HG02763 (cell line): ENCODE data around the gene BUD23.
"Not testable (repeated sequence)": the region's sequence is repeated elsewhere in the genome, so short reads cannot be mapped to it uniquely, and the experiment has no call there.

Experiments
- ATAC-seq: cut with Tn5 transposase; IDR thresholded peaks from one replicate; pipeline ENCODE4 v1.9.1; 2021; ENCODE audit warnings: mild to moderate bottlenecking, moderate library complexity; ENCODE audit not compliant: unreplicated experiment

The BUD23 gene

DNA sequence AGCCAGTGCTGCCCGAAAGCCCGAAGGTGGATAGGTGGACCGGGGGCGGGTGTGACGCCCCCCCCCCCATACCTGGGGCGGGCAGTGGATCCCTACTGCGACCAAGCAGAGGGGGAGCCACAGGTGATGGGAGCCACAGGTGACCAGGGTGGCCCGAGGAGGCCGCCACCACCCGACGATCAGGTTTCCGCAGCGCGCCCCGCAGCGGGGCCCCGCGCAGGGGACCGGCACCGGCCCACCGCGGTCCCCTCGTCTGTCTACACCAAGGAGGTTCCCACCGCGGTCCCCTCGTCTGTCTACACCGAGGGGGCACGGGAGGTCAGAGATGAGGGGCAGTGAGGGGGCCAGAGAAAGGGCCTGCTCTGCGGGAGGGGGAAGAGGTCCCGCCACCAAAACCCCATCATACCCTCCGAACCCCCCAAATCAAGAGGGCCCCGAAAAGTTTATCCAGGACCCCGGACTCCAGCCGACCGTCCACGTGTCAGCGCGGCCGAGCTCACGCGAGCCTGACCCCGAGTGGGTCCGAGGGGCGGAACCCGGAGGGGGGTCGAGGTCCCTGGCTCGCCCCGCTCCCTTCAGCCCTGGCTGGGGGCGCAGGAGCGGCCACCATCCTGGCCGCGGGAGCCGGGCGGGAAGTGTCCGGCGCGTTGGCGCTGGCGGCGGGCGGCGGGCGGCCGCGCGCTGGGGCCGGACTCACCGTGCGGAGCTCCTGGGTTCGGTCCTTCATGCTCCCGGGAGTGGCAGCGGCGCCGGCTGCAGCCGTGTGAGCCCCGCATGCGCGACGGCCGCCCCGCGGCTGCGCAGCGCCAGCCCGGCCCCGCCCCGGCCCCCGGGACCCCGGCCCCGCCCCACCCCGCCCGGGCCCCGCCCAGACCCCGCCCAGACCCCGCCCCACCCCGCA is 35.8 kb downstream of the BUD23 start, which contains the start of gene STX1A:
TSS of gene STX1A (minus strand) at position 765 of the 901 bp plus-strand sequence. CDS start at position 727, 38 bp downstream.
- ATAC-seq: peak; percentile 61

DNA sequence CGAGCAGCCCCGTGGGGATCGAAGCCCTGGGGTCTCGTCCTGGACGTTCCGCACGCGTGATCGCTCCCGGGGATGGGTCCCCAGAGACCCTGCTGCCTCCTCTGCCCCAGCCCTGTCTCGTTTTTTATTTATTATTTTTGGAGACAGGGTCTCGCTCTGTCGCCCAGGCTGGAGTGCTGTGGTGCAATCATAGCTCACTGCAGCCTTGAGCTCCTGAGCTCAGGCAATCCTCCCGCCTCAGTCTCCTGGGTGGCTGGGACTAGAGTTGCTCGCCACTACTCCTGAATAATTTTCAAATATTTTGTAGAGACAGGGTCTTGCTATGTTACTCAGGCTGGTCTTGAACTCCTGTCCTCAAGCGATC is 36.4 kb downstream of the BUD23 start:
- no peak for ATAC-seq

DNA sequence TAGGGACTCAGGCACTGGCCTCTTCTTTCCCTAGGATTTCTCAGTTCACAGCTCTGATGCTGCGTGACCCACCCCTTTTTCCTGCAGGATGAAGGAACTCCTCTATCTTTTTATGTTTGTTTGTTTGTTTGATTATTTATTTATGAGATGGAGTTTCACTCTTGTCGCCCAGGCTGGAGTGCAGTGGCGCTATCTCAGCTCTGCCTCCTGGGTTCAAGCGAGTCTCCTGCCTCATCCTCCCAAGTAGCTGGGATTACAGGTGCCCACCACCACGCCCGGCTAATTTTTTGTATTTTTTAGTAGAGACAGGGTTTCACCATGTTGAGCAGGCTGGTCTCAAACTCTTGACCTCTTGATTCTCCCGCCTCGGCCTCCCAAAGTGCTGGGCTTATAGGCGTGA is 37.0 kb downstream of the BUD23 start:
- ATAC-seq: not testable (repeated sequence)

DNA sequence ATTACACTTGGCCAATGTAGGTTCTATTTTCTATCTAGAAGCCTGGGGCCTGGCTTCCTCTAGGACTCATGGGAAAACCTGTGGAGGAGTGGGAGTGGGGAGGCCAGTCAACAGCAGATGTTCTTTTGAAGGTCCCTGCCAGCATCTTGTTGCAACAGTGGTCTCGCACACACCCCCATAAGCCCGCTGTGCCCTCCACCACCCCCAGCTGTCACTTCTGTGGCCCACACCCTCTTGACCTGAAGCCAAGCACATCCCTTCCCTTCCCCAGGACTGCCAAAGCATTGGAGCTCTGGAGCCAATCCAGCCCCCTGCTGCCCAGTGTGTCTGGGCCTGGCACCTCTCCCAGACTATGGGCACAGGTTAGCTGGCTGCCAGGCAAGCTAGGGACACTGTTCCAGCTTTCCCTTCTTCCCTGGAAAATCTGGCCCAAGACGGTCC is 38.0 kb downstream of the BUD23 start:
- no peak for ATAC-seq

DNA sequence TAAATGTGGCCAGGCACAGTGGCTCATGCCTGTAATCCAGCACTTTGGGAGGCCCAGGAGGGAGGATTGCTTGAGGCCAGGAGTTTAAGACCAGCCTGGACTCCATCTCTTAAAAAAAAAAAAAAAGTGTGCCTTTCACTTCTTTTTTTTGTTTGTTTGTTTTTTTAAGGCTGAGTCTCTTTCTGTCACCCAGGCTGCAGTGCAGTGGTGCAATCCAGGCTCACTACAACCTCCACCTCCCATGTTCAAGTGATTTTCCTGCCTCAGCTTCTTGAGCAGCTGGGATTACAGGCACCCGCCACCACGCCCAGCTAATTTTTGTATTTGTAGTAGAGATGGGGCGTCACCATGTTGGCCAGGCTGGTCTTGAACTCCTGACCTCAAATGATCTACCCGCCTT is 38.8 kb downstream of the BUD23 start:
- not testable (repeated sequence) for ATAC-seq

DNA sequence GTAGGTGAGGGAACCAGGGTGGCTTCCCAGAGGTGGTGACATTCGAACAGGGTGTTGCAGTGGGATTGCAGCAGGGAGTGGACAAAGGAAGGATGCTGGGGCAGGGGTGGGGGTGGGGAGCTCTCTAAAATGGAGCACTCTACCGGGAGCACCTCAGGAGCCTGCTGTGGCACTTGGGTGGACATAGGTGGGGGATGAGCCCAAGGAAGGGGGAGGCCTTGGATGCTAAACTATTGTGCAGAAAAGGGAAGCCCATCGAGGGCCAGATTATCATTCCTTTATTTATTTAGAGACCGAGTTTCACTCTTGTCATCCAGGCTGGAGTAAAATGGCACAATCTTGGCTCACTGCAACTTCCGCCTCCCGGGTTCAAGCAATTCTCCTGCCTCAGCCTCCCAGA is 39.4 kb downstream of the BUD23 start:
- ATAC-seq: no peak

DNA sequence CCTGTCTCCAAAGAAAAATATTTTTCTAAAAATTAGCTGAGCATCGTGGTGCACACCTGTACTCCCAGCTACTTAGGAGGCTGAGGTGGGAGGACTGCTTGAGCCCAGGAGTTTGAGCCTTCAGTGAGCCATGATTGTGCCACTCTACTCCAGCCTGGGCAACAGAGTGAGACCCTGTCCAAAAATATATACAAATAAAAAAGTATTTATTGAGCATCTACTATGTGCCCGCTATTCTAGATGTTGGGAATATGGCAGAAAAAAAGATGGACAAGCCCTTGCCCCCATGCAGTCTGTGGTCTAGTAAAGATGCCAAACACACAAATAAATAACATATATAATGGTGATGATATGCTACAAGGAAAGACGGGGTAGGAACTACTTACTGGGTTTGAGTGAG is 40.4 kb downstream of the BUD23 start:
- no peak for ATAC-seq

DNA sequence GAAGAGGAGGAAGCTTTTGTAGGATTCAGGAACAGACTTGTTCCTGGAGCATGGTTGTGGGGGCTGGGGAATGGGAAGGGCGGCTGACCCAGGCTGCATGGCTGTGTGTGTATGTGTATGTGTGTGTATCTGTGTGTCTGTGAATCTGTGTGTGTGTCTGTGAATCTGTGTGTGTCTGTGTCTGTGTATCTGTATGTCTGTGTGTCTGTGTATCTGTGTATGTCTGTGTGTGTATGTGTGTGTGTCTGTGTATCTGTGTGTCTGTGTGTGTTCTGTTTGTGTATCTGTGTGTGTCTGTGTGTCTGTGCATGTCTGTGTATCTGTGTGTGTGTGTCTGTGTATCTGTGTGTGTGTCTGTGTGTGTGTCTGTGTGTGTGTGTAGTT is 42.7 kb downstream of the BUD23 start:
- peak; percentile 29 for ATAC-seq

DNA sequence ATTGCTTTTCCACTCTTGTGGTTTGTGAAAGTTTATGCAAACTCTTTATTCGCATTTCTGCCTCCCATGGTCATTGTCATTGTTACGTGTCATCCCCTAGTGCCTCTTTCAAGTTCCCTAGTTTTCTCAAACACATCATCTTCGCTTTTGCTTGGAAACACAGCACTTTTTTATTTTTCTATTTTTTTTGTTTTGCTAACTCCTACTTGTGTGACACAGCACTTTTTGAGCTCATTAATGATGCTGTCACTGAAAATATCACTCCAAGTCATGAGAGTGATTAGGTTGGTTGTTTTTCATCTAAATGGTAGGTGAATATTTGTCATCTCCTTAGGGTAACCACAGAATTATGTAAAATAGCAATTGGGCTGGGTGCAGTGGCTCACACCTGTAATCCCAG is 44.6 kb downstream of the BUD23 start:
- ATAC-seq: no peak

DNA sequence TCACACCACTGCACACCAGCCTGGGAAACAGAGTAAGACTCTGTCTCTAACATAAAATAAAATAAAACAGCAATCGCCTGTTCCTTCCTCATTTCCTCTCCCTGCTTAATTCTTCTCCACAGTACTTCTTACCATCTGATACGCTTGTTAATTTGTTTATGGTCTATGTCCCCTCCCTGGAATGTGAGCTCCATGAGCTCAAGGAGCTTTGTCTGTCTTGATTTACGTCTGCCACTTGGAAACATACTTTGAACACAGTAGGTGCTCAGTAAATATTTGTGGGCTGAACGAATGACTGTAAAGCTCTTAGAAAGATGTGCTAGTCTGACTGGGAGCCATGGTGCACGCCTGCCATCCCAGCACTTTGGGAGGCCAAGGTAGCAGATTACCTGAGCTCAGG is 45.2 kb downstream of the BUD23 start:
- no peak for ATAC-seq

DNA sequence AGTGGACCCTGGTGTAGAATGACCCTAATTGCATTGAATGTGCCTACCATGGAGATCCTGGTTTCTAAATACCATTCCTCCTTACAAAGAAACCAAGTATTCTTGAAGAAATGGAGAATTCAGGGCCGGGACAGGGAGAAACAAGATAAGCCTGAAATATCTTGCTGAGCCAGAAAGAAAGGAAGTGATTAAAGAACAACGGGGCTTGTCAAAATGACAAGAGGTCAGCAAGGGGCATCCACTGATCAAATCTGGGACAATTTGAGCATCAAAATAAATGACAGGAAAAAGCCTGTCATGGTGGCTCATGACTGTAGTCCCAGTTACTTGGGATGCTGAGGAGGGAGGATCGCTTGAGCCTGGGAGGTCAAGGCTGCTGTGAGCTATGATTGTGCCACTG is 47.1 kb downstream of the BUD23 start:
- no peak for ATAC-seq

DNA sequence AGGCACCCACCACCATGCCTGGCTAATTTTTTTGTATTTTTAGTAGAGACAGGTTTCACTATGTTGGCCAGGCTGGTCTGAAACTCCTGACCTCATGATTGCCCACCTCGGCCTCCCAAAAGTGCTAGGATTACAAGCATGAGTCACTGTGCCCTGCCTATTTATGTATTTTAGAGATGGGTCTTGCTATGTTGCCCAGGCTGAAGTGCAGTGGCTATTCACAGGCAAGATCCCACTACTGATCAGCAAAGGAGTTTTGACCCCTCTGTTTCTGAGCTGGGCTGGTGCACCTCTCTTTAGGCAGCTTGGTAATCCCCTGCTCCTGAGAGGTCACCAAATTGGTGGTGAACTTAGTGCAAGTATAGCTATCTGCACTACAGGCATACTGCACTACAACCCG is 49.0 kb downstream of the BUD23 start:
- no peak for ATAC-seq

DNA sequence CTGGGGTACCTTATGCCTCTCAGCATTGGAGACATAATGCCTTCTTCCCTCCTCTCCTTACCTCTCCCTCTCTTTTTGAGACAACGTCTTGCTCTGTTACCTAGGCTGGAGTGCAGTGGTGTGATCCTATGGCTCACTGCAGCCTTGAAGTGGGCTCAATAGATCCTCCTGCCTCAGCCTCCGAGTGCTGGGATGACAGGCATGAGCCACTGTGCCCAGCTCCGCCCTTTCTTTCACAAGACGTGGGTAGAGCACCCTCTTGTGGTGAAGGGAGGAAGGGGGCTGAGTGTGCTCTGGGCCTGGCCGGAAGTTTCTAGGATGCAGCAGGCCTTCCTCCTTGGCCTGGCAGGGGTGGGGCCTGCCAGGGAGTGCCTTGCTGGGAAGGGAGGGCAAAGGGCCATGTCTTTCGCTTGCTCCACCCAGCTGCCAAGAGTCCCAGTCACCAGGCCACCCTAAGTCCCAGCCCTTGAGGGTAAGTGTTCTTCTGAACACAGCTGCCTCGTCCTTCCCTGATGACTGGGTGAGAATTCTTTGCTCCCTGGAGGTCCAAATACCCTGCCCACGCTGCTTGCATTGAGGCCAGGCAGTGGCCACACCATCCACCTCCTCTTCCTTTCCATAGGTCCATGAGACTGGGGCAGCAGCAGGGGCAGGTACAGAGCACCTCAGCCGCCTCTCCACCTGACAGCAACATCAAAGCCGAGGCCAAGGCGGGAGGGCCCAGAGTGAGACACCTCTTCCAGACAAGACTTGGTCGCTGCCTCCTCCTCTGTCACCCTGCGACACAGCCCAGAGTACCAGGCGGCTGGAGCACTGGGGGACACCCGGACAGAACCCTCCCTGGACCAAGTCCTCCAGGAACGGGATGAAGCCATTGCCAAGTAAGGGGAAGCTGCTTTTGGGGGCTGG is 51.5 kb downstream of the BUD23 start:
- peak; percentile 36 for ATAC-seq

DNA sequence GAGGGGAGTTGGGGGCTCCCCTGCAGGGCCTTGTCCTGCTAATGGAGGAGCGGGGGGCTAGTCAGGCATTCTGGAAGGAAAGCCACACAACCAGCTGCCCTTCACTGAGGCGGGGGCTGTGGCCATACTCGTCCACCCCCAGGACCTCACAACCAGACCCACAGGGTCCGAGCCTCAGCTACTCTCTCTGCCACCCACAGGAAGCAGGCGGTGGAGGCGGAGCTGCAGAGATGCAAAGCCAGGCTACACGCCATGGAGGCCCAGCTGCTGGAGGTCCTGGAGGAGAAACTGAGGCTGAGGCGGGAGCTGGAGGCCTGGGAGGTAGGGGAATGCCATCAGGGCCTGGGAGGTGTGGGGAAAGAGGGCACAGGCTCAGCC is 52.1 kb downstream of the BUD23 start:
- ATAC-seq: no peak

DNA sequence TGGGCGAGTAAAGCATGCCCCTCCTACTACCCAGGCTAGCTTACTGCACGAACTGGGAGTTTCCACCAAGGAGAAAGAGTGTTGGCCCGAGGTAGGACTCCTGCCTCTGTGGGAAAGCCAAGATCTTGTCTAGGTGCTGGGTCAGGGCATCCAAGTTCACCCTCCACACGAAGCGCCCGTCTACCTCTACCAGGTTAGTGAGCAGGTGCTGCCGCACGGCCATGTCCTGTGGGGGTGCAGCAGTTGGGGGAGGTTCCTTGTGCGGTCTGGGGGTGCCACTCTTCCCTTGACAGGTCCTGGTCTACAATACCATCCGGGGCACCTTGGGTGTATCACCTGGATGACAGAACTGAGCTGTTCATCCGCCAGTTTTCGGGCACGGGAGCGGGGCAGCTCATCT is 53.5 kb downstream of the BUD23 start:
- ATAC-seq: no peak

DNA sequence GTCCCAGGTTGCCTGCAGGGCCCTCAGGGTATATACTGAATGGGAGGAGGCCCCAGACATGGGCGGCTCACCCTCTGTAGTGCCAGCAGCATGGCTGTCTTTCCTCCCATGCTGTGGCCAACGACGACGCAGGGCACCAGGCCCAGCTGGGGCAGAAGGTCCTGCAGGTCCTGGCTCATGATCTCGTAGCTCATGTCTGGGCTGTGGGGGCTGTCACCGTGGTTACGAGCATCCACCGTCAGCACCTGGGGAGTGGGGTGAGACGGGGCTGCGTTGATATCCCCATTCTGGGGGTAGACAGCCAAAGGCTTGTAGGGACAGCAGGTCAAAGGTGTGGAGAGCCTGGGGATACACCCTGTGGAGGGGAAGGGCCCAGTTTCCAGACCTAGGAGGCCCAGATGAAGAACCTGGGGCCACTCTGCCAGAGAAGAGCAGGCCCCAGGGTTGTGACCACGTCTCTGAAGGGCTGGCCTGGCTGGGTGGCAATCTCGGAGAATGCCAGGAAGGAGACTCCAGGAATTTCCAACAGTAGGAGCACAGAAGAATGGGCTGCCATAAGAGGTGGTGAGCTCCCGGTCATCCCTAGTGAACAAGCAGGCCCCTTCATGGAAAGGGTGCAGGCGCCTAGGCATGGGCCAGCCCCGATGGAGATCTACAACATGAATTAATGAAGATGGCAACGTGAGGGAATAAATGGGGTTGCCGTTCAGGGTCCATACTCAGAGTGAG is 54.3 kb downstream of the BUD23 start:
- no peak for ATAC-seq

DNA sequence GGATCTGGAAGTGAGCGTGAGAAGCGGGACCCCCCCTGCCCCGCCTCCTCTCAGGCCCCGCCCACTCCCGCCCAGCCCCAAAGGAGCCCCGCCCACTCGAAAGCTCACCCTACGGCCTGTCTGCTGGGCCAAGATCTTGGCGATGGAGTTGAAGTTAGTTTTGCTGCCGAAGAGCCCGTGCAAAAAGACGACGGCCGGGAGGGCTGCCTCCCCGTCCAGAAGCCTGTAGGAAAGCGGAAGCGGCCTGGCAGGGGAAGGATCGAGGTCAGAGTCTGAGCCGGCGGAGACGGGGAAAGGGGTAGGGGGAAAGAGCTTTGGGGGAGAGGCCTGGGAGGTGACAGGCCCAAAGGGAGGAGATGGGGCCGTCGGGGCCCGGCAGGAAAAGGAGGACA is 54.8 kb downstream of the BUD23 start:
- ATAC-seq: no peak

DNA sequence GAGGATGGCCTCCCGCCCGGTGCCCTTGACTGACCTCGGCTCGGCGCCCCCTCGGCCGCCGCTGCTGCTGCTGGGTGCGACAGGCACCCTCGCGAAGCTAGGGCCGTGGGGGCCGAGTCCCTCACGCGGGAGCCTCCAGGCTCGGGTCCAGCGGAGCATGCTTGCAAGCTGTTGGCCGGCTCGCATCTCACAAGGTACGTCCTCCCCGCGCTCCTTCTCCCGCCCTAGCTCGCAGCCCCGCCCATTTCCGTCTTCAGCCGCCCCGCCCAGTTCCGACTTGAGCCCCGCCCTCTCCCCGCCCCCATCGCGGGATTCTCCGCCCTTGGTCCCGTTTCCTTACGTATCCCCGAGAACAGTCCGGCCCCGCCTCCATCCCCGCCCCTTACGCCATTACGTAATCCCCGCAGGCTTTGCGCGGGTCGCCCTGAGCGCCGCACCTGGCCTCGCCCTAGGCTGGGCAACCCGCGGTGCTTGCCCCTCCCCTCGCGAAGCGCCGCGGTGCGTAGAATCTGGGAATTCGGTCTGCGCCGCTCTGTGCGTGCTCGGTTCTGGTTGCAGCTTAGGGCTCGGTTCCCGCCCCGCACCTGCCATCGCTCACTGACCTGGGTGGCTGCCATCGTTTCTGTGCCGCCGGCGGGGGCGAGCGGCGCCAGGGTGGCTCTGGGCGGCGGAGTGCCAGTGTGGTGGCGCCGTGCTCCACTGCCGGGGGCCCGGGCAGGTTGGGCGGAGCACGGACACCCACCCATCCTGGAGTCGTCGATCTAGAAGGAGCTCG is 55.4 kb downstream of the BUD23 start, which contains the start of gene ABHD11:
TSS of gene ABHD11 (minus strand) at position 191 of the 775 bp plus-strand sequence. CDS start at position 159, 32 bp downstream.
- ATAC-seq: peak; percentile 89

DNA sequence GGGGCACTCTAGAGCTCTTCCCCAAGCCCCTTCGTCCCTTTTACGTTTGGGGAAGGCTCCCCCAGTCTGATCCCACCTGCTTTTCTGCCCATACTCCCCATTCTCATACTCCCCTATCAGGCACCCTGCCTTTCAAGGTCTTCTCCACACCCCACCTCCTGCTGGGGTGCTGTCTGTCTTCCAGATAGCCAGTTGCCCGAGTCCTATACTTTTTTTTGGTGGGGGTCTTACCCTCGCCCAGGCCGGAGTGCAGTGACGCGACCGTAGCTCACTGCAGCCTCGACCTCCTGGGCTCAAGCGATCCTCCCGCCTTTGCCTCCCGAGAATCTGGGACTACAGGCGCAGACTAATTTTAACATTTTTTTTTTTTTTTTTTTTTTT is 56.0 kb downstream of the BUD23 start:
- ATAC-seq: no peak

DNA sequence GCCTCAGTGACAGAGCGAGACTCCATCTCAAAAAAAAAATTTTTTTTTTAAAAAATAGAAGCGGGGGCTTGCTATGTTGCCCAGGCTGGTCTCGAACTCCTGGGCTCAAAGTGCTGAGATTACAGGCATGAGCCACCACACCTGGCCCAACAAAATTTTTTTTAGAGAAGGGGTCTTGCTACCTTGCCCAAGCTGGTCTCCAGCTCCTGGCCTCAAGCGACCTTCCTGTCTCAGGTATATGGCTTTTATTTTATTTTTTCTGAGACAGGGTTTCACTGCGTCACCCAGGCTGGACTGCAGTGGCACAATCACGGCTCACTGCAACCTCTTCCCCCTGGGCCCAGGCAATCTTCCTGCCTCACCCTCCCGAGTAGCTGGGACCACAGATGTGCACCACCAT is 56.8 kb downstream of the BUD23 start:
- no peak for ATAC-seq
